ENCODE data around the gene SMARCB1.
A peak's percentile ranks its signal among the peaks of the same experiment; 100 is the strongest.

Gene SMARCB1

DNA sequence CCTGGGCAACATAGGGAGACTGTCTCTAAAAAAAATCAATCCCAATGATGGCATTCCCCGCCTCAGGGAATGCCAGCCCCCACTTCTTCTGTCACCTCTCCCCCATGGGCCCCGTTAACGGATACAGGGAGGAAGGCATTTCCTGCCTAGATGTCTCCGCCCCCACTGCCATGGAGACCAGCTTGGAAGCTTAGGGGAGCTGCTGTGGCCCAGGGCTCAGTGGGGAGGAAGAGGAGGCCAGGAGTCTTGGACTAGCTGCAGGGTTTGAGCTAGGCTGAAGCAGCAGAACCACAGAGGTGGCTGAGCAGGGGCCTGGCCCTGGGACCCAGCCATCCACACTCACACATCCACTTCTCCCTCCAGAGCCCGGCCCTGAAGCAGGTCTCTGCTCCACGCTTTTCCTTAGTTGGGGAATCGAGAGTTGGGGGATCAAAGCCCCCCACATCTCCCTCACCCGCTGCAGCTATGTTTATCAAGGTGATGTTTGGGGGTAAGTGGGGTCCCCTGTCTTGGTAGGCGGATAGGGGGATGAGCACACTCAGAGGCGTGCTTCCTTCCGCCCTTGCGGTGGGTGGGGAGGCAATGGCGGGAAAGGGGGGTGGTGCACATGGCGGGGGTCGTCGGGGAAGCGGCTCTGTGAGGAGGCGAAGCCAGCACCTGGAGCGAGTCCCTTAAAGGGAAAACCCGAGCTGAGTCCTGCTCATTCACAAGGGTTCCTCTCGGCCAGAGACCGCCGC lies 23.8 kb upstream of the SMARCB1 start, which contains the start of gene C22orf15:
TSS of gene C22orf15 (plus strand) at position 149 of the 737 bp plus-strand sequence. CDS start at position 466, 317 bp downstream.
- no peak for DNase-seq (ENCODE audit: low read depth in 2 of 2)

DNA sequence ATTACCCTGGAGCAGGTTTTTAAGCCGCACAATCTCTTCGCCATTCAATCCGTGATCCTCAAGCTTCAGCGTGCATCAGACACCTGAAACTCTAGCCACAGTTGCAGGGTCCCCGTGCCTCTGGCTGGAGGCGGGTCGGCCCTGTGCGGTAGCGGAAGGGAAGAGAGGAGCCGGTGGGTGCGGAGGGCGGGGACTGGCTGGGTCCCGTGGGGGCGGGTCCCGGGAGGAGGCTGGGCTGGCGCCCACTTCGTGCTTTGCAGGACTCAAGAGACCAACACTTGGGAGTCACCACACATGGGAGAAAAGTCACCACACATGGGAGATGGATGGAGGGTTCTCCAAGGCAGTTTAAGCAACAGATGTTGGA lies 23.2 kb upstream of the SMARCB1 start:
- DNase-seq (ENCODE audit: low read depth in 2 of 2): peak in 1 of 2 experiments; percentile 56

DNA sequence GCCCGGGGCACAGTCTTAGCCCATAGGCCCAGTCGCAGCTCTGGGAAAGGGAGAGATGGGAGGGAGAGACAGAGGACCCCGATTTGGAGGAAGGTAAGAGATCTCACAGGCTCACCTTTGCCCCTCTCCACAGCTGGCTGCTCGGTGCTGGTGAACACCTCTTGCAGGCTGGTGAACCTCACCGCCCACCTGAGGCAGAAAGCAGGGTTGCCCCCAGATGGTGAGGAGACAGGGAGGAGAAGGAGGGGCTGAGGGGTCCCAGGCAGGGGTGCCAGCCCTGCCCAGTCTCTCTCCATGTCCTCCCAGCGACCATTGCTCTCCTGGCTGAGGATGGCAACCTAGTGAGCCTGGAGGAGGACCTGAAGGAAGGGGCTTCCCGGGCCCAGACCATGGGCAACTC lies 22.8 kb upstream of the SMARCB1 start:
- DNase-seq (ENCODE audit: low read depth in 2 of 2): no peak

DNA sequence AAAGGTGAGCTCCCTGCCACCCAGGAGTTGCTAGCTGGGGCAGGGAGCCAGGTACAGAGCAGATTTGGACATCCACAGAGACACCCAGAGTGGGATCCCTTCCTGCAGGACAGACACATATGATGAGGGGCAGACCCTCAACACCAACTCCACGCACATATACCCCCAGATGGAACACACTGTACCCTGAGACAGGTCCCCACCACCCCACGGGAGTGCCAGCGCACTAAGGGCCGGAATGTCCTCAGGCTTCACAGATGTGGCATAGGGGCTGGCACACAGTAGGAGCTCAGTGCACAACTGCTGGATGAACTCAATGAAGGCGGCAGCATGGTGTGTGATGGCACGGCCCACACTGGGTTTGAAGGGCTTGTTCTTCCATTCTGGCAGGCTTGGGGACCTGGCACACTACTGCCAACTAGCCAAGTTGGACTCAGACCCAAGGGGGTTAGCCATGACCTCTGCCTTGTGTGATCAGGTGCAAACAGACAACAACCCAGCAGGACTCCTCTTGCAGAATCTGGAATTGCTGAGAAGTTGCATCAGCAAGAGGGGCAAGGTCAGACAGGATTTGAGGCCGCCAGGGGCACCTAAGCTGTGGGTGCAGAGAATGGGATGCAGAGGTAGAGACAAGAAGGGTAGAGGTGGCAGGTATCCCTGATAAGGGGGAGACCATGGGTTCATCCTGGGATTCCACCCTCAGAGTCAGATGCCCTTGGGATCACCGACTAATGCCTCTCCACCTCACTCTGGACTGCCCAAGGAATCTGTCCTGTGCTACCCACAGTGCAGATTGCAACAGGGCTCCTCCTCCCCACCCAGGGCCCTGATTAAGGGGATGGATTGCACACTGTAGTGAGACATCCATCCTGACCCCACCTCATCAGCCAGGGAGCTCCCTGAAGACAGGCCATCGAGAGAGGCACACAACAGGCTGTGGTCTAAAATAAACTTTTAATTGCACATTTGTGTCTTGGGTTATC lies 21.6 kb upstream of the SMARCB1 start:
- no peak for DNase-seq (ENCODE audit: low read depth in 2 of 2)

DNA sequence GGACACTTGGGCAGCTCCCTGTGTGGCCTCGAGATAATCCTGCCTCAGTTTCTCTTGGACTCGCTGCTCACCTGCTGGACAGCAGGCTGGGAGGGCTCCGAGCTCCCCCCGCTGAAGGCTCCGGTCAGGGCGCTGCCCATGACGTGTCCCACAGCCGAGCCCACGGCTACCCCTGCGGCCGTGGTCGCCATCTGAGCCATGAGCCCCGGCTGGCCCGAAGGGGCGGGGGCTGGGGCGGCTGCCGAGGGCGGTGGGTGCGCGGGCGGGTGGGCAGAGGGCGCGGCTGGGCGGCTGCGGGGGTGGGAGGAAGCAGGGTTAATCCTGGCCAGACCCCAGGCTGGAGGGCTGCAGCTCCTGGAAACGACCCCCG lies 19.5 kb upstream of the SMARCB1 start:
- DNase-seq (ENCODE audit: low read depth in 2 of 2): no peak

DNA sequence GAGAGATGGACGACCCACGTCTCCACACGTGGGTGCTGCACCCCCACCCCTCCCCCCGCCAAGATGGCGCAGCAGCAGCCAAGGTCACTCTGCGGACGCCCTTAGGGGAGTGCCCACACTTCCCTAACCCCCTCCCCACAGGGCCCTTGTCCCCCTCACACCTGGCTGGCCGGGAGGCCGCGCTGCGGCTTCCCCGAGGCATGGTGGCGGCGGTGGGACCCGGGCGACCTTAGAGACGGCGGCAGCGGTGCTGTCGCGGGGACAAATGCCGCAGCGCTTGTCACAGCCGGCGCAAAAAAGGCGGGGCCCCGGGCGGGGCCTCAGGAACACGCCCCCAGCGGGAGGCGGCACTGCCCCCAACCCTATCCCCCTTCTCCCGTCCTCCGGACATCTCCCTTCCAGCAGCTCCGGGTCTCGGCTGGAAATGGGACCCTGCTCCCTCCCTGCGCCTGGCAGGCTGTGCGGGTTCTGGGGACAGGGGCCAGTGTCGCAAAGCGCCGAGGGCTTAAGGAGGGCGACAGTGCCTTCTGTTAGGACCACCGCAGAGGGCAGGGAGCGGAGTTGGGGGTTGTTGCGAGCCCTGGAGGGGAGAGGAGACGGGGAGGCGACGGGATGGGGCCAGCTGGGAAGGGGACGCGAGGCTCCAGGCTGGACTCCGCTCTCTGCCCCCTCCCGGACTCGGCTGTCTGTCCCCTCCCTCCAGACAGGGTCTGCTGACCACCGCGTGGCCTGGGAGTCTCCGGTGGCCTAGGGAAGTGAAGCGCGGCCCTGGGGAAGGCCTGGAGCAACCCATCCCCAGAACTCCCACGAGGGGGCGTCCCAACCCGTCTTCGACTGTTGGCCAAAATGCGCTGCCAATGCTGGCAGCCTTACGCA lies 18.9 kb upstream of the SMARCB1 start, which contains the start of gene CHCHD10:
TSS of gene CHCHD10 (minus strand) at position 300 of the 876 bp plus-strand sequence. CDS start at position 202, 98 bp downstream.
- peak; percentile 54 to 79 for DNase-seq (ENCODE audit: low read depth in 2 of 2)

DNA sequence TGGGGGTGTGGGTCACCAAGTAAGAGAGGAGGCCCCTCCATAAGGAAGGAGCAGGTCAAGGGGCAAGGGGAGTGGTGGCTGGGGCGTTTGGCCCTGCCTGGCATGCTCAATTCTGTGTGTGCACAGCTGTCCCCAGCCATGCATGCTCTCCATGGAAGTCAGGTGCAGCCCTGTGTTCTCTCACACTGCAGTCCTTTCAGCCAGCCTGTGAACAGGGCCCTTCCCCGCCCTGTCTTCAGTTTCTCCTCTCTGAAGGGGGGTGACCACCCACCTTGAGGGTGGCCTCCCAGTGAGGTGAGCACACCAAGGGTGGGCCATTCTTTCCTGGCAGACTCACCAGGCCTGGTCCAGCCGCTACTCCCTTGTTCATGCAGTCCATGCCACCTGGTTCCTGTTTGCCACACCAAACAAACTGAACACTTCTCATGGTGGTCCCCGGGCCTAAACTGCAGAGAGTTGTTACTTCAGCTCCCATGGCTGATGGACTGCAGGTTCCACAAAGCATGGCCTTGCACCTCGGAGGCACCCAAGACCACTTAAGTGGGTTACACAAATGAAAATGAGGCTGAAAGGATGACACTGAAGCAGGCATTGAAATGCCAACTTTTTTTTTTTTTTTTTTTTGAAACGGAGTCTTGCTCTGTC lies 17.3 kb upstream of the SMARCB1 start:
- no peak for DNase-seq (ENCODE audit: low read depth in 2 of 2)

DNA sequence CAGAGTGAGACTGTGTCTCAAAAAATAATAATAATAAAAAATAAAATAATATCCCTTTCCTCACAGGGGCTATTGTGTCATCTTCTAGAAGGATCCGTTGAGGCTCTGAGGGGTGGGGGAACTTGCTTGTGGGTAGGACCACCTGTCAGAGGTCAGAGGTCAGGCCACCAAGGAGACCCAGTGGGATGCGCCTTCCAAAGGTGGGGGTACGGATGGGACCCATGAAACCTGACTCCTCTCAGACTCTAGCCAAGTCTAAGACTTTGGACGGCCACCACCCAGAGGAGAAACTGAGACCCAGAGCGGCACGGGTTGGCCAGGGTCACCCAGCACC lies 14.5 kb upstream of the SMARCB1 start:
- DNase-seq (ENCODE audit: low read depth in 2 of 2): no peak

GRCh38 chr22:23772649-23773473 lies 13.9 kb upstream of the SMARCB1 start, which contains the start of gene MMP11:
Gene MMP11 (plus strand): TSS chr22:23772849. CDS start chr22:23772871, 22 bp downstream.
- peak in 1 of 2 experiments; percentile 44 for DNase-seq (ENCODE audit: low read depth in 2 of 2)

DNA sequence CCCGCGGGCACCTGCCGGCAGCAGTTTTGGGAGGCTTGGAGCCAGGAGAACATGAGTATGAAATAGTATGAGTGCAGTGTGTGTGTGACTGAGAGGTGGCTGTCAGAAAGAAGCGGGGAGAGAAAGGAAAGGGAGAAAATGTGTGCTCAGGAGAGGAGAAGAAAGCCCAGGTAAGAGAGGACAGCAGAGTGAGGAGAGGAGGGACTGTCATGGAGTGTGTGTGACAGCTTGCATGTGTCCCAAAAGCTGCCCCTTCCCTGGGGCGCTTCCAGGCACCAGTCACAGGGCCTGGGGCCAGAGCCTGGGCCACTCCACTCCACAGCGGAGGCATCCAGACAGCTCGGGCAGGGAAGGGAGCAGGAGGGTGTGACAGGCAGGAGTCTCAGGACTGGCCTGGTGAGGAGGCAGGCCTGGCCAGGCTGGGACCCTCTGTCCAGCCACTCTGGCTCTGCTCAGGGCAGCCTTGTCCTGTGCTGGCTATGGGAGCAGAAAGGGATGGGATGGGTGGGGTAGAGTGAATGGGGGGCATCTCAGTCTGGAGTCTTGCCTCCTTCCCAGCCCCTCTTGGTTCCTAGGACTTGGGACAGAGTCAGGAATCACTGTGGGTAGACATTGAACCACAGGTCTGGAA lies 13.2 kb upstream of the SMARCB1 start:
- DNase-seq (ENCODE audit: low read depth in 2 of 2): no peak

DNA sequence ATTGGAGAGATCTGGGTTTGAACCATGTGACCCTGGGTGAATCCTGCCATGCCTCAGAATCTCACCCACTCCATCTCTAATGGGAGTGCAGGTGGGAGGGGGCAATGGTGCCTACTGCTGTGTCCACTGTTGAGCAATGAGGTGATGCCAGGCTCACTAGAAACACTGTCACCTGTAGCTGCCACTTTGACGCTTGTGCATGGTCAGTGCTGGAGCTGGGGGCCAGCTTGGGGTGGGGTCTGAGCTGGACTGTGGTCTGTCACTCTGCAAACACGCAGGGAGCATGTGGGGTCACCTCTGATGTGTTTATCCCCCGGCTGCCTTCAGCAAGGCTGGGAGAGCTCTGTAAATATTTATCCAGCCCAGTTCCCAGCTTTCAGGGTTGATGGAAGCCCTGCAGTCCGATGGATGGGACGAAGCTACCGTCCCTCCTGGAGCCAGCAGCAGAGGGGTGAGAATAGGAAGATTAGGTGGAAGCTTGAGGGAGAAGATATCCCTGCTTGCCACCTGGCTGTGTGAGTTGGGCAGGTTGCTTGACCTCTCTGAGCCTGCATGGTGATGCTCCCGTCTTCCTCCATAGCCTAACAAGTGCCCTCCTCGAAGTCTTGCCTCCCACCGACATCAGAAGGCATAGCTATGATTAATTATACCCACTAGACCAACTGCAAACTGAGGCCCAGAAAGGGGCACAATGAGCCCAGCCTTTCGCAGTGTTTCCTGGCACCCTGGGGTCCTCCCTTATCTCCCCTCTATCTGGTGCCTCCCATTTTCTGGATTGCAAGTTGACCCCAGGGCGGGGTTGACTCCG lies 12.4 kb upstream of the SMARCB1 start:
- DNase-seq (ENCODE audit: low read depth in 2 of 2): no peak

- DNase-seq (ENCODE audit: low read depth in 2 of 2): no peak
These were observed 11.8 kb upstream of the SMARCB1 start for GRCh38 chr22:23774922-23775436.

DNA sequence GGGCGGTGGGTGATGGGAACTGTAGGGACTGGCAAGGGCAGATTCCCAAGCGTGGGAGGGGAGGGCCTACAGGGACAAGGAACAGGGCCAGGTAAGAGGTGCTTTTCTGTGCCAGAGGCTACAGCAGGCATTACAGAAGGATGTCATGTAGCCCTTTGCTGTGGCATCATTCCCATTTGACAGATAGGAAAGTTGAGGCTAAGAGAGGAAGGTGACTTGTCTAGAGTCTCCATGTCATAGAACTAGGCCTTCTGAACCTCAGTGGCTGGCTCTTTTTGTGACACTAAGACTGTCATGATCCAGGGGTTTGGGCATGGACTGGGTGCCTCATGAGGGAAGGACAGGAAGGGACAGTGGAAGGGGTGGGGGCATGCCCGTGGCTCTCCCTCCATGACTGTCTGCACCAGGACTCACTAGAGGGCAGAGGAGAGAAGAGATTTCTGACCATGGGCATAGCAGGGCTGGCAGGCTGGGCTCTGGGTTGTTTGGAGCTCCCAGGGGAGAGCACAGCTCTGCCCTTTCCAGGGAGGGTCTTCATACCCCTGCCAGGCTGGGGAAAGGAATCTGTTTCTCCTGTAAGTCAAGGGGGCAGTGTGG lies 10.9 kb upstream of the SMARCB1 start:
- DNase-seq (ENCODE audit: low read depth in 2 of 2): no peak

- DNase-seq (ENCODE audit: low read depth in 2 of 2): no peak
These were observed 8.8 kb upstream of the SMARCB1 start for GRCh38 chr22:23777776-23778576.

- no peak for DNase-seq (ENCODE audit: low read depth in 2 of 2)
These were observed 8.2 kb upstream of the SMARCB1 start for GRCh38 chr22:23778577-23778900.

DNA sequence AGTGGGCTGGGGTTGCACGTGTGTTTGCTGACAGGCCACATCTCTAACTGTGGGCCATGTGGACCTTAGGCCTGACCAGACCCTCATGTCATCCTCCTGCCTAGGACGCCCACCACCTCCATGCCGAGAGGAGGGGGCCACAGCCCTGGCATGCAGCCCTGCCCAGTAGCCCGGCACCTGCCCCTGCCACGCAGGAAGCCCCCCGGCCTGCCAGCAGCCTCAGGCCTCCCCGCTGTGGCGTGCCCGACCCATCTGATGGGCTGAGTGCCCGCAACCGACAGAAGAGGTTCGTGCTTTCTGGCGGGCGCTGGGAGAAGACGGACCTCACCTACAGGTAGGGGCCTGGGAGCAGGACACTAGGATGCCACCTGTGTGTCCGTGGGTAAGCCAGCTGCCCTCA lies 7.7 kb upstream of the SMARCB1 start:
- DNase-seq (ENCODE audit: low read depth in 2 of 2): no peak

DNA sequence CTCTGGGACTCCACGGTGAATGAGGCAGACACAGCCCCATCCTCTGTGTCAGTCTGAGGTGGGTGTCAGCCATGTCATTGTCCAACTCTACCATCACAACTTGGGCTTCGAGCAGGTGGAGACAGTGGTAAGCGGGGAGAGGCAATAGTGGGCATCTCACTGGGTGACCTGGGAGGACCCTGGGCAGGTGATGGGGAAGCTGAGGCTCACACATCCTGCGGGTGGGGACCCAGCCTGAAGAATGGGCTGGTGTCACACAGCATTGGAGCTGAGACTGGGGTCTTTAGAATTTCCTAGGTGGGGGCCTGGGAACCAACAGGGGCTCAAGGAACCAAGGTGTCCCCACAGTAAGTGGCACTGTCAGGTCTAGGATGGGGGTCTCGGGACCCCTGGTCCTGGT lies 7.0 kb upstream of the SMARCB1 start:
- no peak for DNase-seq (ENCODE audit: low read depth in 2 of 2)

Data from stimulated activated CD4-positive, alpha-beta T cell treated with anti-CD3 and anti-CD28 coated beads, Interleukin-12 subunit alpha, Interleukin-12 subunit beta, amount 100 ng/mL, for 24 hours (primary cell).